Ovary (tissue), 9 donors: Measurements from ENCODE around the gene MTUS2. TPM values are rescaled to one million over a fixed set of nuclear protein-coding genes. Genes with fewer than 3 reads are reported as not detected.
"Not testable (repeated sequence)": the region's sequence is repeated elsewhere in the genome, so short reads cannot be mapped to it uniquely, and the experiment has no call there.

Experiments used
- DNase-seq, 5 donors: peaks; one replicate each; pipeline ENCODE4 v3.0.0-alpha.2; 2019 to 2020
- H3K27ac ChIP-seq, 2 donors: fragments of 200-600 bp; one replicate each; pipeline versions ENCODE4 v1.5.1 to v1.8.0; 2019 to 2022
- H3K27me3 ChIP-seq: fragments of 200-600 bp; one replicate; pipeline ENCODE4 v1.8.0; 2022
- H3K36me3 ChIP-seq: fragments of 200-600 bp; sonication (generic); one replicate; pipeline ENCODE4 v1.5.1; 2019
- H3K4me1 ChIP-seq: one replicate; pipeline ENCODE4 v1.8.1; 2013; ENCODE audit warnings: mild to moderate bottlenecking, moderate library complexity; ENCODE audit not compliant: insufficient read depth
- H3K4me3 ChIP-seq: fragments of 200-600 bp; sonication (generic); one replicate; pipeline ENCODE4 v1.5.1; 2017
- H3K9me3 ChIP-seq, 2 donors: fragments of 200-600 bp in 1 of 2; sonication (generic) in 1 of 2; one replicate each; pipeline versions ENCODE4 v1.5.1 to v1.8.1; 2013 to 2019; ENCODE audit warnings: mild to moderate bottlenecking in 1 of 2, moderate library complexity in 1 of 2
- EP300 ChIP-seq: sonication (generic); formaldehyde crosslinking; IDR thresholded peaks from one replicate; pipeline ENCODE4 v1.6.1; 2017; ENCODE audit warnings: antibody characterized with exemption
- POLR2A ChIP-seq: fragments of 450-650 bp; IDR thresholded peaks from one replicate; pipeline ENCODE4 v1.6.1; 2017; ENCODE audit warnings: antibody characterized with exemption, mild to moderate bottlenecking, moderate library complexity
- WGBS, 3 donors: extraction: QIAGEN DNeasy Blood & Tissue Kit in 1 of 3; methylation state at CpG; one replicate each; pipeline versions ENCODE4 v1.1.5 to v1.1.7; 2013 to 2017; 5-methylcytosine and 5-hydroxymethylcytosine counted together
- intact Hi-C, 4 donors: fragments of 100-400 bp; cut with DNase I; formaldehyde crosslinking; loops; one replicate each; pipeline versions ENCODE4 v1.11.0 to v1.15.1; 2022 to 2023
- polyA plus RNA-seq, 2 donors: library from polyadenylated mRNA; stranded (reverse); fragments of 200-250 nt in 1 of 2; fragments of 350-450 nt in 1 of 2; fragmentation: Illumina TruSeq in 1 of 2; extraction: RNeasy Lipid Tissue Mini Kit (QIAGEN cat#74804) in 1 of 2; gene quantifications; one replicate each; pipeline ENCODE4 v1.2.3, GENCODE V29; 2013 to 2014
- total RNA-seq, 7 donors: library from RNA; depleted of rRNA in 2 of 7; stranded (reverse); fragments of >200 nt in 2 of 7; fragmentation: NEBNext Ultra II Directional in 3 of 7; extraction: Animal tissue kit (Norgen Biotek cat#: 25700) in 3 of 7; gene quantifications; one replicate each; pipeline versions ENCODE4 v1.1.0 to v1.2.4, GENCODE V29; 2016 to 2023
- TF ChIP-seq, protein P1 (sequence below), 3 donors: fragments of 450-650 bp in 2 of 3; fragments of 200-600 bp in 1 of 3; IDR thresholded peaks; one replicate each; pipeline versions ENCODE4 v1.5.1 to v1.8.0; 2016 to 2022; ENCODE audit warnings: antibody characterized with exemption in 3 of 3, mild to moderate bottlenecking in 1 of 3
- donor health status: DM: no; HTN: no; CAD: no; lungs with moderate emphysema.
- donor health status: DM: no; HTN: no; CAD: no.
- donor health status: Bipolar disorder and iron deficiency.
- donor health status: DM: yes; HTN: yes; CAD: no.
- donor health status: DM: no; HTN: no; CAD: no.
- donor health status: DM: yes; HTN: yes; CAD: no.

Gene MTUS2
- total and polyA plus RNA-seq, 9 donors: 1.5 to 8.7 (median 5.4) TPM

- no peak for DNase-seq
- H3K27me3 ChIP-seq: no peaks in the 10 kb centered on the region
- no peaks in the 10 kb centered on the region for H3K9me3 ChIP-seq
- intact Hi-C loops: no loop called here
- no peak overlapping the region for H3K4me3 ChIP-seq
- TF ChIP-seq EP300: no peak
- no peak for TF ChIP-seq POLR2A
- TF ChIP-seq, protein P1, sequence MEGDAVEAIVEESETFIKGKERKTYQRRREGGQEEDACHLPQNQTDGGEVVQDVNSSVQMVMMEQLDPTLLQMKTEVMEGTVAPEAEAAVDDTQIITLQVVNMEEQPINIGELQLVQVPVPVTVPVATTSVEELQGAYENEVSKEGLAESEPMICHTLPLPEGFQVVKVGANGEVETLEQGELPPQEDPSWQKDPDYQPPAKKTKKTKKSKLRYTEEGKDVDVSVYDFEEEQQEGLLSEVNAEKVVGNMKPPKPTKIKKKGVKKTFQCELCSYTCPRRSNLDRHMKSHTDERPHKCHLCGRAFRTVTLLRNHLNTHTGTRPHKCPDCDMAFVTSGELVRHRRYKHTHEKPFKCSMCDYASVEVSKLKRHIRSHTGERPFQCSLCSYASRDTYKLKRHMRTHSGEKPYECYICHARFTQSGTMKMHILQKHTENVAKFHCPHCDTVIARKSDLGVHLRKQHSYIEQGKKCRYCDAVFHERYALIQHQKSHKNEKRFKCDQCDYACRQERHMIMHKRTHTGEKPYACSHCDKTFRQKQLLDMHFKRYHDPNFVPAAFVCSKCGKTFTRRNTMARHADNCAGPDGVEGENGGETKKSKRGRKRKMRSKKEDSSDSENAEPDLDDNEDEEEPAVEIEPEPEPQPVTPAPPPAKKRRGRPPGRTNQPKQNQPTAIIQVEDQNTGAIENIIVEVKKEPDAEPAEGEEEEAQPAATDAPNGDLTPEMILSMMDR (IDR thresholded peaks at IDR 0.05): no peak
- no peak overlapping the region for H3K27ac ChIP-seq
- H3K36me3 ChIP-seq: no peaks in the 10 kb centered on the region
- 85 to 96% (median 92%) methylated on average over 2 of the region's 2 CpGs for WGBS, 3 donors
- H3K4me1 ChIP-seq: no peaks in the 10 kb centered on the region
Measured at GRCh38 chr13:29196409-29197074, 376.4 kb downstream of the MTUS2 start.

- H3K36me3 ChIP-seq, H3K27ac ChIP-seq, H3K4me3 ChIP-seq, H3K27me3 ChIP-seq, intact Hi-C loops, DNase-seq, H3K4me1 ChIP-seq, H3K9me3 ChIP-seq: not testable (repeated sequence)
- WGBS, 3 donors: 80 to 84% (median 82%) methylated on average over 6 of the region's 6 CpGs
Measured at GRCh38 chr13:29202753-29203152, 382.6 kb downstream of the MTUS2 start.

DNA sequence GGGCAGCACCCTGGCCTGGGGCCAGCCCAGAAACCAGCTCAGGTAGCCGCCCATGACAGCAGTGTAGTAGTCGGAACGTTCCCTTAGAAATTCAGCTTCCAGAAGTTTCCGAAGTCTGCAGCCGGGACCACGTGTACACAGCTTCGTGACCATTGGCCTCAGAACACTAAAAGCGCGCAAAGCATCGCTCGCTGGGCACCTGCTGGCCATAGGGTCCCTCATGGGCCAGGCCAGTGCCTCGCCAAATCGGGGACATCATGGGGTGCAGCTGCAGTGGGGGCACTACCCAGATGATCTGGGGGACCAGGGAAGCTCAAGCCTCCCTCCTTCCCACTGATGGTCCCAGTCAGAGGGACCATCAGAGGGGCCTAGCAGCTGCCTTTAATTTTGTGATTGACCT, 384.5 kb downstream of the MTUS2 start:
- TF ChIP-seq, protein P1 (IDR thresholded peaks at IDR 0.05): no peak
- TF ChIP-seq POLR2A: no peak
- TF ChIP-seq EP300: no peak
- no peaks in the 10 kb centered on the region for H3K9me3 ChIP-seq
- no peaks in the 10 kb centered on the region for H3K36me3 ChIP-seq
- intact Hi-C loops: no loop called here
- no peaks in the 10 kb centered on the region for H3K27me3 ChIP-seq
- 91 to 95% (median 95%) methylated on average over 13 of the region's 13 CpGs for WGBS, 3 donors
- H3K4me3 ChIP-seq: no peak overlapping the region
- H3K27ac ChIP-seq: no peak overlapping the region
- DNase-seq: no peak
- H3K4me1 ChIP-seq: no peaks in the 10 kb centered on the region

DNA sequence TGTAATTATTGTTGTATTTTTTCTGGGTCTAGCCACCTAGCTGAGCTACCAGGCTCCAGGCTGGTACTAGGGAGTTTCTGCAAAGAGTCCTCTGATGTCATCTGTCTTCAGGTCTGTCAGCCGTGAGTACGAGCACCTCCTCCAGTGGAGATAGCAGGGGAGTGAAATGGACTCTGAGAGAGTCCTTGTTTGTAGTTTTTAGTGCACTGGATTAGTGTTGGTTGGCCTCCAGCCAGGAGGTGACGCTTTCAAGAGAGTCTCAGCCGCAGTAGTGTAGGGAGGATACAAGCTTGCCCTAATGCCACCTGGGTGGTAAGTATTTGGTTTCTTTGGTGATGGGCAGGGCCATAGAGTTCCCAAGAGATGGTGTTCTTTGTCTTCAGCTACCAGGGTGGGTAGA, 390.5 kb downstream of the MTUS2 start:
- DNase-seq: no peak
- Histone ChIP-seq H3K9me3 (no peaks in the 10 kb centered on the region), H3K27ac (no peak overlapping the region), H3K36me3 (no peaks in the 10 kb centered on the region), H3K4me3 (no peak overlapping the region), H3K4me1 (no peaks in the 10 kb centered on the region), H3K27me3 (no peaks in the 10 kb centered on the region)
- TF ChIP-seq EP300 (no peak), POLR2A (no peak)
- TF ChIP-seq, protein P1 (IDR thresholded peaks at IDR 0.05): no peak
- intact Hi-C loops: loop anchor here in 1 of 4 donors (5.0 kb wide), 1 partner anchor 137 kb away; no protein-coding TSS in a partner anchor
- WGBS, 3 donors: 13 to 30% (median 23%) methylated on average over 4 of the region's 4 CpGs

GRCh38 chr13:29211162-29211561, 391.0 kb downstream of the MTUS2 start:
- not testable (repeated sequence) for H3K36me3 ChIP-seq, H3K27me3 ChIP-seq, H3K9me3 ChIP-seq, H3K4me1 ChIP-seq, H3K27ac ChIP-seq, H3K4me3 ChIP-seq, DNase-seq
- intact Hi-C loops: loop anchor here in 1 of 4 donors (5.0 kb wide), 1 partner anchor 136 kb away; no protein-coding TSS in a partner anchor
- WGBS, 3 donors: 83 to 88% (median 88%) methylated on average over 5 of the region's 5 CpGs
